Neural progenitor cell (in vitro differentiated cells): ENCODE results near the gene SEC14L1.

Experiments
- CTCF ChIP-seq: fragments of 200-600 bp; sonication (generic); IDR thresholded peaks from 2 replicates; pipeline ENCODE4 v1.5.1; 2017; ENCODE audit warnings: antibody characterized with exemption, mild to moderate bottlenecking
- EZH2 ChIP-seq: fragments of 200-600 bp; sonication (generic); IDR thresholded peaks from 2 replicates; pipeline ENCODE4 v1.6.1; 2017; ENCODE audit warnings: antibody characterized with exemption, mild to moderate bottlenecking, moderate library complexity

- TF ChIP-seq EZH2 = no peak
- TF ChIP-seq CTCF = no peak
These were observed 36.4 kb downstream of the SEC14L1 start for GRCh38 chr17:77177002-77177741.
